GM12878 (cell line): Measurements from ENCODE around the gene ARMC3. TPM values are rescaled to one million over a fixed set of nuclear protein-coding genes. Genes with fewer than 3 reads are reported as not detected.

ENCODE experiments used
- ATAC-seq: fragments of 200-7000 bp; cut with Tn5 transposase; 3 replicates; pipeline ENCODE4 v1.9.1; 2020; ENCODE audit warnings: mild to moderate bottlenecking, moderate library complexity
- BruUV-seq: library from RNA; stranded (reverse); fragments of 400-500 nt; replicated peaks from 2 replicates; lab custom pipeline; 2021; lab: Mats Ljungman, UMichigan
- CTCF ChIA-PET: fragments of 300-600 bp; sonication (Branson Sonifier 250); formaldehyde crosslinking; extraction: SDS; loops from one replicate; lab custom pipeline; 2021; ENCODE audit warnings: inconsistent platforms; lab: Yijun Ruan, JAX
- POLR2A ChIA-PET: fragments of 350-600 bp; formaldehyde crosslinking; extraction: SDS; loops from one replicate; lab custom pipeline; 2021; ENCODE audit warnings: inconsistent platforms; lab: Charles Lee
- RAD21 ChIA-PET: fragments of 300-600 bp; sonication (Branson Sonifier 250); formaldehyde crosslinking; loops from one replicate; lab custom pipeline; 2023; ENCODE audit warnings: antibody characterized with exemption; ENCODE audit not compliant: unreplicated experiment; lab: Charles Lee
- SMC1A ChIA-PET: fragments of 300-600 bp; sonication (Branson Sonifier 250); formaldehyde crosslinking; loops from one replicate; lab custom pipeline; 2023; ENCODE audit not compliant: unreplicated experiment, uncharacterized antibody; lab: Charles Lee
- DNase-seq: peaks from one replicate; pipeline ENCODE4 v3.0.0-alpha.2; 2011; ENCODE audit warnings: low read depth, low spot score
- FAIRE-seq: peaks from 3 replicates; lab custom pipeline; 2011; peaks lifted over from hg19 to GRCh38; lab: Jason Lieb, UNC
- H2AFZ ChIP-seq: 2 replicates; pipeline ENCODE4 v1.6.0; 2011; ENCODE audit warnings: low read depth, low read length, control low read depth; ENCODE audit not compliant: control insufficient read depth
- H3K27ac ChIP-seq: 2 replicates; pipeline ENCODE4 v1.5.1; 2011; ENCODE audit warnings: control low read depth; ENCODE audit not compliant: control insufficient read depth, insufficient read depth
- H3K27me3 ChIP-seq, 2 experiments: replicated peaks in 1 of 2; 2 replicates each; pipeline versions ENCODE4 v1.6.0 to v1.6.1; 2011; ENCODE audit warnings: low read length in 1 of 2; ENCODE audit not compliant: control insufficient read depth in 2 of 2, insufficient read depth in 2 of 2
- H3K36me3 ChIP-seq, 2 experiments: 2 replicates each; pipeline ENCODE4 v1.5.1; 2011; ENCODE audit warnings: low read length in 1 of 2; ENCODE audit not compliant: control insufficient read depth in 2 of 2, insufficient read depth in 2 of 2
- H3K4me1 ChIP-seq: 2 replicates; pipeline ENCODE4 v1.6.1; 2011; ENCODE audit warnings: mild to moderate bottlenecking, low read length, moderate library complexity, mixed read lengths; ENCODE audit not compliant: control insufficient read depth, insufficient read depth
- H3K4me2 ChIP-seq: 2 replicates; pipeline ENCODE4 v1.6.0; 2011; ENCODE audit warnings: control low read depth; ENCODE audit not compliant: control insufficient read depth, insufficient read depth
- H3K4me3 ChIP-seq: fragments of 200-600 bp; sonication (generic); 2 replicates; pipeline ENCODE4 v1.5.1; 2016
- H3K79me2 ChIP-seq: 2 replicates; pipeline ENCODE4 v1.6.0; 2011; ENCODE audit warnings: low read length; ENCODE audit not compliant: control insufficient read depth, insufficient read depth
- H3K9ac ChIP-seq: 2 replicates; pipeline ENCODE4 v1.8.0; 2011; ENCODE audit warnings: low read length, control low read depth, mixed read lengths; ENCODE audit not compliant: control insufficient read depth, insufficient read depth
- H3K9me3 ChIP-seq: replicated peaks from 3 replicates; pipeline ENCODE4 v1.5.1; 2011; ENCODE audit warnings: mild to moderate bottlenecking, low read length; ENCODE audit not compliant: control insufficient read depth, insufficient read depth
- H4K20me1 ChIP-seq: 2 replicates; pipeline ENCODE4 v1.6.0; 2011; ENCODE audit not compliant: control insufficient read depth, insufficient read depth
- BCL3 ChIP-seq: IDR thresholded peaks from 2 replicates; pipeline ENCODE4 v1.6.1; 2011; ENCODE audit warnings: borderline replicate concordance, low read depth, mild to moderate bottlenecking, moderate library complexity, low read length; ENCODE audit not compliant: insufficient read depth, poor library complexity, severe bottlenecking
- HDGF ChIP-seq: fragments of 450-650 bp; IDR thresholded peaks from 2 replicates; pipeline ENCODE4 v1.6.1; 2016; ENCODE audit warnings: antibody characterized with exemption
- RAD21 ChIP-seq: IDR thresholded peaks from 2 replicates; pipeline ENCODE4 v1.6.1; 2011; ENCODE audit warnings: mild to moderate bottlenecking, low read depth, low read length, moderate library complexity; ENCODE audit not compliant: insufficient read depth
- in situ Hi-C: fragments of 300-500 bp; cut with MboI; formaldehyde crosslinking; loops from 9 replicates; pipeline ENCODE4 v1.14.3; 2018; ENCODE audit warnings: mixed read lengths
- intact Hi-C: fragments of 100-400 bp; cut with micrococcal nuclease; formaldehyde crosslinking; loops from one replicate; pipeline ENCODE4 v1.14.2; 2022; ENCODE audit not compliant: unreplicated experiment
- polyA plus RNA-seq, 11 experiments: library from polyadenylated mRNA; depleted of rRNA in 4 of 11; unstranded in 6 of 11; stranded (reverse) in 5 of 11; fragments of >200 nt; fragmentation: Nextera tagmentation in 4 of 11; fragmentation: Illumina TruSeq in 1 of 11; extraction: Ambion mirVana in 4 of 11; extraction: Trizol in 1 of 11; gene quantifications; 1 replicate in 1 of 11; 2 replicates in 10 of 11; pipeline versions ENCODE4 v1.2.1 to v1.2.3, GENCODE V29; 2011 to 2016; ENCODE audit warnings: inconsistent platforms in 2 of 11, missing spikeins in 2 of 11, low read depth in 1 of 11
- total RNA-seq, 4 experiments: library from RNA; depleted of rRNA in 3 of 4; stranded (reverse); fragments of >200 nt in 3 of 4; fragmentation: Illumina TruSeq in 1 of 4; extraction: Trizol in 1 of 4; gene quantifications; 2 replicates each; pipeline versions ENCODE4 v1.2.1 to v1.2.3, GENCODE V29; 2013 to 2021
- TF ChIP-seq, protein P1 (sequence below), 3 experiments: IDR thresholded peaks in 2 of 3; conservative IDR thresholded peaks in 1 of 3; 2 replicates each; pipeline ENCODE4 v1.5.1; 2011; ENCODE audit warnings: low read depth in 3 of 3, low read length in 3 of 3, mild to moderate bottlenecking in 3 of 3, control low read depth in 2 of 3, moderate library complexity in 2 of 3, inconsistent platforms in 1 of 3, mixed read lengths in 1 of 3; ENCODE audit not compliant: control insufficient read depth in 2 of 3, insufficient read depth in 1 of 3; ENCODE audit errors: extremely low read depth in 1 of 3

ARMC3 gene
- total and polyA plus RNA-seq, 10 of the 15 experiments (the other 5 are each of a cell fraction or from before 2014, with no cell fraction given) = 0.01 to 0.06 TPM; not detected in 8

- POLR2A ChIA-PET = no interaction called here
- Histone ChIP-seq H3K9me3 (no peaks in the 10 kb centered on the region), H4K20me1 (no peaks in the 10 kb centered on the region)
- TF ChIP-seq RAD21 = 0 out of 2 replicates have a peak, but pooled peaks have one; percentile 20
- TF ChIP-seq, protein P1, sequence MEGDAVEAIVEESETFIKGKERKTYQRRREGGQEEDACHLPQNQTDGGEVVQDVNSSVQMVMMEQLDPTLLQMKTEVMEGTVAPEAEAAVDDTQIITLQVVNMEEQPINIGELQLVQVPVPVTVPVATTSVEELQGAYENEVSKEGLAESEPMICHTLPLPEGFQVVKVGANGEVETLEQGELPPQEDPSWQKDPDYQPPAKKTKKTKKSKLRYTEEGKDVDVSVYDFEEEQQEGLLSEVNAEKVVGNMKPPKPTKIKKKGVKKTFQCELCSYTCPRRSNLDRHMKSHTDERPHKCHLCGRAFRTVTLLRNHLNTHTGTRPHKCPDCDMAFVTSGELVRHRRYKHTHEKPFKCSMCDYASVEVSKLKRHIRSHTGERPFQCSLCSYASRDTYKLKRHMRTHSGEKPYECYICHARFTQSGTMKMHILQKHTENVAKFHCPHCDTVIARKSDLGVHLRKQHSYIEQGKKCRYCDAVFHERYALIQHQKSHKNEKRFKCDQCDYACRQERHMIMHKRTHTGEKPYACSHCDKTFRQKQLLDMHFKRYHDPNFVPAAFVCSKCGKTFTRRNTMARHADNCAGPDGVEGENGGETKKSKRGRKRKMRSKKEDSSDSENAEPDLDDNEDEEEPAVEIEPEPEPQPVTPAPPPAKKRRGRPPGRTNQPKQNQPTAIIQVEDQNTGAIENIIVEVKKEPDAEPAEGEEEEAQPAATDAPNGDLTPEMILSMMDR (IDR thresholded peaks at IDR 0.05 in 2 of 3, conservative IDR thresholded peaks at IDR 0.05 in 1 of 3; ENCODE audit: control insufficient read depth in 2 of 3, extremely low read depth in 1 of 3, insufficient read depth in 1 of 3, low read depth in 3 of 3, low read length in 3 of 3) = peak; percentile 9 to 43 (median 20); a peak in 1 of 6 replicates
- no peak for TF ChIP-seq HDGF
- no peak for TF ChIP-seq BCL3
- TF ChIP-seq, all 136 proteins: peak for 2
- H3K4me1 ChIP-seq = no peaks in the 10 kb centered on the region
- FAIRE-seq = no peak
- SMC1A ChIA-PET = no interaction called here
- no peaks in the 10 kb centered on the region for H3K36me3 ChIP-seq
- no peaks in the 10 kb centered on the region for H3K79me2 ChIP-seq
- no peak overlapping the region for H3K4me3 ChIP-seq
- H3K9ac ChIP-seq = no peak overlapping the region
- intact Hi-C loops (no loop called here), in situ Hi-C loops (no loop called here)
- DNase-seq = no peak
- no peak overlapping the region for H3K27ac ChIP-seq
- RAD21 ChIA-PET = no interaction called here
- peak; percentile 45; the same call in 1 of the 3 replicates for ATAC-seq
- no peak overlapping the region for H3K4me2 ChIP-seq
- CTCF ChIA-PET = interaction anchor here (1.0 kb wide), 1 partner anchor 1062 kb away, joined by 3 read pairs; no protein-coding TSS in a partner anchor
- no peaks in the 10 kb centered on the region; a peak in 1 of 4 replicates for H3K27me3 ChIP-seq
- no TSS peak for BruUV-seq
- no peak overlapping the region for H2AFZ ChIP-seq
These were observed 107.7 kb downstream of the ARMC3 start for GRCh38 chr10:23035569-23035968.
